ENCODE results near the gene ANKRD31.

GRCh38 chr5:75043633-75044264, 192.9 kb downstream of the ANKRD31 start:
- no peak for TF ChIP-seq CTCF (conservative IDR thresholded peaks at IDR 0.05)
- no peak for TF ChIP-seq EZH2 (IDR thresholded peaks at IDR 0.05; ENCODE audit: low read depth)

Data from PC-9 (cell line).